ENCODE results near the gene HYLS1.

DNA sequence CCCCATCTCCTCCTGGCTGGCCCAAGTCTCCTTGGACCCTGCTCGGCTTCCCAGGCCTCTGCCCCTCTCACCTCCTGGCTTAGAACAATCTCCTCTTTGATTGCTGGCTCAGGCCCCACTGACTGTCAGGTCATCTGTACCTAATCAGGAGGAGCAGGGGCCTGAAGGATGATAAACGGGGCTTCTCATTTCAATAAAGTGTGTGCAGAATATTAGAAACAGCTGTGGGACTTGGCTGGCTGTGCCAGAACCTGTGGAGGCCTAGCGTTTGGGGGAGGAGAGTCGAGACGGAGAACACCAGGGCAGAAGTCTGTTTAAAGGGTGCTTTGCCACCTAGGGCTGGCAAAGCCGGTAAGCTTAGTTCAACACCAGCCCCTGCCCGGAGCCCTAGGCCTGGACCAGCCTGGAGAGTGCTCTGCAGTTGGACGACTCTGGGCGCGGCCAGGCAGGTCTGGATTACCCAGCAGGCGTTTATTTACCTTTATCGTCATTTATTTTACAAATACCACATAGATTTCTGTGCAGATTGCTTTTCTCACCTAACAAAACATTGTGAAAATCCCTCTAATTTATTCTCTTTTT is 48.2 kb downstream of the HYLS1 start:
- TF ChIP-seq EHMT2 (IDR thresholded peaks at IDR 0.05) (no peak), ZNF140 (CRISPR knock-in tag; IDR thresholded peaks at IDR 0.05) (no peak), ZNF184 (CRISPR knock-in tag; IDR thresholded peaks at IDR 0.05) (no peak)

All from K562 (cell line).